T follicular helper cell (primary cell): ENCODE measurements around the gene UCN.

Experiments used
- DNase-seq: peaks from one replicate; pipeline ENCODE4 v3.0.0-alpha.2; 2020; ENCODE audit warnings: low read depth

UCN gene

GRCh38 chr2:27261241-27261925 is 46.9 kb downstream of the UCN start:
- DNase-seq: no peak

- no peak for DNase-seq
These were observed 50.2 kb downstream of the UCN start for GRCh38 chr2:27258051-27258450.
